ENCODE results near the gene AP1G1.

- TF ChIP-seq, protein P1, sequence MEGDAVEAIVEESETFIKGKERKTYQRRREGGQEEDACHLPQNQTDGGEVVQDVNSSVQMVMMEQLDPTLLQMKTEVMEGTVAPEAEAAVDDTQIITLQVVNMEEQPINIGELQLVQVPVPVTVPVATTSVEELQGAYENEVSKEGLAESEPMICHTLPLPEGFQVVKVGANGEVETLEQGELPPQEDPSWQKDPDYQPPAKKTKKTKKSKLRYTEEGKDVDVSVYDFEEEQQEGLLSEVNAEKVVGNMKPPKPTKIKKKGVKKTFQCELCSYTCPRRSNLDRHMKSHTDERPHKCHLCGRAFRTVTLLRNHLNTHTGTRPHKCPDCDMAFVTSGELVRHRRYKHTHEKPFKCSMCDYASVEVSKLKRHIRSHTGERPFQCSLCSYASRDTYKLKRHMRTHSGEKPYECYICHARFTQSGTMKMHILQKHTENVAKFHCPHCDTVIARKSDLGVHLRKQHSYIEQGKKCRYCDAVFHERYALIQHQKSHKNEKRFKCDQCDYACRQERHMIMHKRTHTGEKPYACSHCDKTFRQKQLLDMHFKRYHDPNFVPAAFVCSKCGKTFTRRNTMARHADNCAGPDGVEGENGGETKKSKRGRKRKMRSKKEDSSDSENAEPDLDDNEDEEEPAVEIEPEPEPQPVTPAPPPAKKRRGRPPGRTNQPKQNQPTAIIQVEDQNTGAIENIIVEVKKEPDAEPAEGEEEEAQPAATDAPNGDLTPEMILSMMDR (IDR thresholded peaks at IDR 0.05): no peak
- TF ChIP-seq POLR2AphosphoS5 (IDR thresholded peaks at IDR 0.05; ENCODE audit: insufficient read depth in 1 of 2, low read depth in 1 of 2): no peak
- no peak for TF ChIP-seq POLR2A (IDR thresholded peaks at IDR 0.05)
Measured at GRCh38 chr16:71681360-71681759, 127.3 kb downstream of the AP1G1 start.
